H1 (cell line): Measurements from ENCODE around the gene SLC10A2. TPM values are rescaled to one million over a fixed set of nuclear protein-coding genes. Genes with fewer than 3 reads are reported as not detected.

ENCODE experiments used
- CTCF ChIA-PET: fragments of 300-600 bp; sonication (Branson Sonifier 250); formaldehyde crosslinking; loops from one replicate; lab custom pipeline; 2021; ENCODE audit not compliant: partially characterized antibody; lab: Charles Lee
- POLR2A ChIA-PET: fragments of 300-600 bp; sonication (Branson Sonifier 250); formaldehyde crosslinking; loops from one replicate; lab custom pipeline; 2021; ENCODE audit warnings: inconsistent platforms; ENCODE audit not compliant: partially characterized antibody; lab: Charles Lee
- DNase-seq, 2 experiments: peaks; one replicate each; pipeline versions ENCODE4 v3.0.0 to v3.0.0-alpha.2; 2010 to 2022; ENCODE audit warnings: low spot score in 2 of 2, low read depth in 1 of 2, mixed read lengths in 1 of 2
- FAIRE-seq: peaks from 2 replicates; lab custom pipeline; 2011; peaks lifted over from hg19 to GRCh38; lab: Jason Lieb, UNC
- H2AFZ ChIP-seq: 2 replicates; pipeline ENCODE4 v1.8.1; 2012; ENCODE audit warnings: low read length, inconsistent platforms
- H2AK5ac ChIP-seq: 2 replicates; pipeline ENCODE4 v1.6.1; 2013; ENCODE audit warnings: low read depth, low read length
- H2BK120ac ChIP-seq: replicated peaks from 2 replicates; pipeline ENCODE3; 2013; ENCODE audit warnings: low read depth, low read length, inconsistent platforms
- H2BK12ac ChIP-seq: 2 replicates; pipeline ENCODE4 v1.6.1; 2013; ENCODE audit warnings: low read depth, low read length
- H2BK15ac ChIP-seq: 2 replicates; pipeline ENCODE4 v1.6.1; 2013; ENCODE audit warnings: low read length
- H2BK20ac ChIP-seq: 2 replicates; pipeline ENCODE4 v1.6.1; 2013; ENCODE audit warnings: low read length
- H2BK5ac ChIP-seq: 2 replicates; pipeline ENCODE4 v1.6.1; 2013; ENCODE audit warnings: low read depth, low read length
- H3K14ac ChIP-seq: 2 replicates; pipeline ENCODE4 v1.6.1; 2013; ENCODE audit warnings: inconsistent platforms; ENCODE audit not compliant: insufficient read length
- H3K18ac ChIP-seq: 2 replicates; pipeline ENCODE4 v1.6.1; 2013; ENCODE audit warnings: low read length; ENCODE audit errors: extremely low read depth
- H3K23ac ChIP-seq: 2 replicates; pipeline ENCODE4 v1.6.1; 2013; ENCODE audit warnings: inconsistent platforms; ENCODE audit not compliant: insufficient read length
- H3K23me2 ChIP-seq: 2 replicates; pipeline ENCODE4 v1.6.1; 2013; ENCODE audit warnings: low read depth, low read length
- H3K27ac ChIP-seq: 2 replicates; pipeline ENCODE4 v1.6.1; 2011; ENCODE audit warnings: low read depth, low read length, inconsistent platforms
- H3K27me3 ChIP-seq, 4 experiments: replicated peaks in 1 of 4; 1 replicate in 1 of 4; 2 replicates in 3 of 4; pipeline versions ENCODE4 v1.6.1 to v1.8.1; 2011 to 2013; ENCODE audit warnings: low read length in 3 of 4, mild to moderate bottlenecking in 3 of 4, inconsistent platforms in 2 of 4, mixed read lengths in 2 of 4, moderate library complexity in 1 of 4; ENCODE audit not compliant: control insufficient read depth in 3 of 4, insufficient read depth in 3 of 4; ENCODE audit errors: extremely low read depth in 1 of 4
- H3K36me3 ChIP-seq, 4 experiments: 2 replicates each; pipeline versions ENCODE4 v1.6.1 to v1.8.1; 2011 to 2013; ENCODE audit warnings: mild to moderate bottlenecking in 4 of 4, low read length in 3 of 4, moderate library complexity in 2 of 4, control low read depth in 1 of 4, inconsistent platforms in 1 of 4; ENCODE audit not compliant: insufficient read depth in 4 of 4, control insufficient read depth in 2 of 4
- H3K4ac ChIP-seq: replicated peaks from 2 replicates; pipeline ENCODE3; 2013; ENCODE audit warnings: low read length, low read depth, mixed read lengths, inconsistent platforms; ENCODE audit not compliant: insufficient read length
- H3K4me1 ChIP-seq, 4 experiments: replicated peaks in 1 of 4; 1 replicate in 1 of 4; 2 replicates in 3 of 4; pipeline versions ENCODE4 v1.6.1 to v1.8.1; 2011 to 2013; ENCODE audit warnings: low read length in 3 of 4, inconsistent platforms in 2 of 4, mixed read lengths in 1 of 4; ENCODE audit not compliant: insufficient read depth in 4 of 4, control insufficient read depth in 3 of 4
- H3K4me2 ChIP-seq, 2 experiments: 2 replicates each; pipeline versions ENCODE4 v1.6.1 to v1.8.1; 2011 to 2013; ENCODE audit warnings: low read depth in 2 of 2, low read length in 2 of 2, control low read depth in 1 of 2, inconsistent platforms in 1 of 2, mild to moderate bottlenecking in 1 of 2; ENCODE audit not compliant: insufficient read depth in 1 of 2
- H3K4me3 ChIP-seq, 4 experiments: fragments of 200-600, 300-600 bp in 1 of 4; sonication (generic), shearing (Covaris generic), sonication (Bioruptor Twin) in 1 of 4; 2 replicates each; pipeline versions ENCODE4 v1.5.1 to v1.8.1; 2011 to 2016; ENCODE audit warnings: low read length in 4 of 4, low read depth in 3 of 4, control low read depth in 2 of 4, inconsistent platforms in 2 of 4, mild to moderate bottlenecking in 2 of 4, mixed read lengths in 1 of 4, moderate library complexity in 1 of 4; ENCODE audit not compliant: insufficient read depth in 2 of 4; ENCODE audit errors: extremely low read depth in 1 of 4
- H3K56ac ChIP-seq: replicated peaks from 2 replicates; pipeline ENCODE3; 2013; ENCODE audit warnings: low read depth, mild to moderate bottlenecking, mixed read lengths, low read length, inconsistent platforms; ENCODE audit not compliant: insufficient read length
- H3K79me1 ChIP-seq: 2 replicates; pipeline ENCODE4 v1.6.1; 2013; ENCODE audit warnings: low read depth, low read length, control low read depth
- H3K79me2 ChIP-seq, 2 experiments: 2 replicates each; pipeline versions ENCODE4 v1.6.1 to v1.8.1; 2012 to 2013; ENCODE audit warnings: low read length in 2 of 2, mild to moderate bottlenecking in 2 of 2, inconsistent platforms in 1 of 2; ENCODE audit not compliant: insufficient read depth in 2 of 2, control insufficient read depth in 1 of 2
- H3K9ac ChIP-seq, 4 experiments: replicated peaks in 1 of 4; 1 replicate in 1 of 4; 2 replicates in 3 of 4; pipeline versions ENCODE4 v1.6.1 to v1.8.1; 2011 to 2013; ENCODE audit warnings: low read depth in 3 of 4, low read length in 3 of 4, control low read depth in 2 of 4, mild to moderate bottlenecking in 2 of 4, moderate library complexity in 2 of 4, inconsistent platforms in 1 of 4; ENCODE audit errors: extremely low read depth in 1 of 4
- H3K9me3 ChIP-seq, 2 experiments: 2 replicates each; pipeline versions ENCODE4 v1.6.1 to v1.8.1; 2012 to 2013; ENCODE audit warnings: mild to moderate bottlenecking in 2 of 2, moderate library complexity in 2 of 2, control low read depth in 1 of 2, inconsistent platforms in 1 of 2, low read depth in 1 of 2, low read length in 1 of 2, mixed read lengths in 1 of 2; ENCODE audit not compliant: insufficient read depth in 2 of 2
- H4K20me1 ChIP-seq, 2 experiments: replicated peaks in 1 of 2; 2 replicates each; pipeline versions ENCODE3 to v1.8.1; 2011 to 2013; ENCODE audit warnings: inconsistent platforms in 2 of 2, low read length in 2 of 2, mild to moderate bottlenecking in 1 of 2; ENCODE audit not compliant: insufficient read depth in 2 of 2, control insufficient read depth in 1 of 2
- H4K5ac ChIP-seq: 2 replicates; pipeline ENCODE4 v1.6.1; 2013; ENCODE audit warnings: low read length, low read depth, mixed read lengths, inconsistent platforms; ENCODE audit not compliant: insufficient read length
- H4K8ac ChIP-seq: 2 replicates; pipeline ENCODE4 v1.8.0; 2013; ENCODE audit warnings: mild to moderate bottlenecking, moderate library complexity, low read length, inconsistent platforms; ENCODE audit not compliant: insufficient read depth; ENCODE audit errors: extremely low read depth
- H4K91ac ChIP-seq: replicated peaks from 2 replicates; pipeline ENCODE3; 2013; ENCODE audit warnings: low read length, mixed read lengths, inconsistent platforms; ENCODE audit not compliant: insufficient read length
- CTBP2 ChIP-seq: IDR thresholded peaks from 2 replicates; pipeline ENCODE4 v1.7.0; 2011; ENCODE audit warnings: borderline replicate concordance, mild to moderate bottlenecking, moderate library complexity, mixed read lengths, low read length; ENCODE audit not compliant: insufficient read depth, insufficient read length
- KDM5A ChIP-seq: fragments of 200-600 bp; IDR thresholded peaks from 2 replicates; pipeline ENCODE4 v1.7.1; 2012; ENCODE audit warnings: mild to moderate bottlenecking, low read length, inconsistent platforms, mixed read lengths
- MAFK ChIP-seq: IDR thresholded peaks from 2 replicates; pipeline ENCODE4 v1.6.1; 2012; ENCODE audit warnings: low read depth, mild to moderate bottlenecking, improper control_type of control experiment, low read length
- POLR2AphosphoS5 ChIP-seq: IDR thresholded peaks from 2 replicates; pipeline ENCODE4 v1.6.1; 2011; ENCODE audit warnings: low read depth, low read length
- RFX5 ChIP-seq: IDR thresholded peaks from 2 replicates; pipeline ENCODE4 v1.6.1; 2011; ENCODE audit warnings: low read depth, low read length, improper control_type of control experiment, borderline replicate concordance
- SIX5 ChIP-seq: IDR thresholded peaks from 2 replicates; pipeline ENCODE4 v1.6.1; 2011; ENCODE audit warnings: mild to moderate bottlenecking, low read depth, low read length
- SRF ChIP-seq: IDR thresholded peaks from 2 replicates; pipeline ENCODE4 v1.6.1; 2011; ENCODE audit warnings: mild to moderate bottlenecking, low read depth, low read length, moderate library complexity
- ZNF274 ChIP-seq: IDR thresholded peaks from 2 replicates; pipeline ENCODE4 v1.7.0; 2012; ENCODE audit warnings: low read length, borderline replicate concordance; ENCODE audit errors: extremely low read depth
- WGBS, 2 experiments: shearing (Covaris generic) in 1 of 2; methylation state at CpG; one replicate each; pipeline versions ENCODE4 v1.1.6 to v1.1.7; 2013 to 2015; ENCODE audit warnings: low lambda C conversion rate in 2 of 2, mixed read lengths in 2 of 2, inconsistent platforms in 1 of 2, low coverage in 1 of 2, missing lambda C conversion rate in 1 of 2; ENCODE audit not compliant: insufficient replicate concordance in 2 of 2, insufficient coverage in 1 of 2, insufficient read length in 1 of 2; ENCODE audit errors: extremely low coverage in 1 of 2, missing lambda C conversion rate in 1 of 2; 5-methylcytosine and 5-hydroxymethylcytosine counted together
- polyA plus RNA-seq, 7 experiments: library from polyadenylated mRNA; depleted of rRNA in 3 of 7; stranded (reverse) in 5 of 7; unstranded in 2 of 7; fragments of >200 nt in 5 of 7; fragments of 200-250 nt in 2 of 7; gene quantifications; 1 replicate in 5 of 7; 2 replicates in 1 of 7; 4 replicates in 1 of 7; pipeline versions ENCODE4 v1.2.1 to v1.2.3, GENCODE V29; 2011 to 2013; ENCODE audit warnings: missing spikeins in 2 of 7, mixed read lengths in 2 of 7
- total RNA-seq: library from RNA; stranded (reverse); fragmentation: NEBNext Ultra II Directional; extraction: Animal tissue kit (Norgen Biotek cat#: 25700); gene quantifications from 2 replicates; pipeline ENCODE4 v1.2.1, GENCODE V29; 2021
- TF ChIP-seq, protein P1 (sequence below): IDR thresholded peaks from 2 replicates; pipeline ENCODE4 v1.6.1; 2011; ENCODE audit warnings: low read depth, mild to moderate bottlenecking, low read length; ENCODE audit not compliant: insufficient read depth

Gene SLC10A2
- total and polyA plus RNA-seq, 2 of the 8 experiments (the other 6 are each of a cell fraction or from before 2014, with no cell fraction given) = not detected

DNA sequence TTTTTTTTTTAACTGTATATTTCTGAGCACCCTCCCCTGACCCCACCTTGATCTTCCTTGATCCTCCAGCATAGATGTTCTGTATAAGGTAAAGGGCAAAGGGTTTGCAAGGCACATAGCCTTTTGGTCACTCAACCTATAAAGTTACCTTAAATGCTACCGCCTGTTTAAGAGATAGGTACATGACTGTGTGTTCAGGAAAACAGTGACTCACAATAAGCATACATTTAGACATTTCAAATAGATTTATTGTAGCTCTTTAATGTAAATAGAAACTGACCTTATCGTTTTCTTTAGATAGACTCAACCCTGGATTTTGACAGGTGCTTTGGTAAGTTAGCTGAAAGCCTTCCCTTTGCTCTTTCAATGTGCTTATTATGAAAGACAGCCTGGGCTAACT, 15.2 kb upstream of the SLC10A2 start:
- Histone ChIP-seq H2BK12ac (no peak overlapping the region), H3K9ac (no peak overlapping the region), H3K18ac (no peak overlapping the region), H2BK20ac (no peak overlapping the region), H3K14ac (no peak overlapping the region), H3K9me3 (0 out of 4 replicates have a peak, but pooled peaks cover 0 to 2% of the 10 kb centered on the region in 2 experiments), H3K79me1 (no peaks in the 10 kb centered on the region), H4K20me1 (no peaks in the 10 kb centered on the region), H3K23ac (no peak overlapping the region), H3K4me3 (no peak overlapping the region), H3K23me2 (no peaks in the 10 kb centered on the region), H4K91ac (no peak overlapping the region), H2AFZ (no peak overlapping the region), H3K27ac (no peak overlapping the region), H3K4ac (no peak overlapping the region), H4K5ac (no peak overlapping the region), H3K79me2 (no peaks in the 10 kb centered on the region), H2AK5ac (no peak overlapping the region), H3K36me3 (no peaks in the 10 kb centered on the region), H3K56ac (no peak overlapping the region), H2BK5ac (no peak overlapping the region), H3K4me2 (no peak overlapping the region), H3K4me1 (no peaks in the 10 kb centered on the region), H4K8ac (no peak overlapping the region), H3K27me3 (no peaks in the 10 kb centered on the region), H2BK120ac (no peak overlapping the region), H2BK15ac (no peak overlapping the region)
- CTCF ChIA-PET = no interaction called here
- DNase-seq (no peak), FAIRE-seq (no peak)
- 90% methylated on average over 2 of the region's 2 CpGs; no CpG with 5 or more reads in 1 of the 2 experiments for WGBS, 2 experiments
- TF ChIP-seq POLR2AphosphoS5 (no peak), RFX5 (no peak), CTBP2 (no peak), KDM5A (no peak), SRF (no peak), ZNF274 (no peak), SIX5 (no peak), MAFK (no peak)
- TF ChIP-seq, protein P1, sequence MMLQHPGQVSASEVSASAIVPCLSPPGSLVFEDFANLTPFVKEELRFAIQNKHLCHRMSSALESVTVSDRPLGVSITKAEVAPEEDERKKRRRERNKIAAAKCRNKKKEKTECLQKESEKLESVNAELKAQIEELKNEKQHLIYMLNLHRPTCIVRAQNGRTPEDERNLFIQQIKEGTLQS = no peak
- POLR2A ChIA-PET = no interaction called here
